IMR-90 (cell line): ENCODE results near the gene ADAM12. TPM values are rescaled to one million over a fixed set of nuclear protein-coding genes. Genes with fewer than 3 reads are reported as not detected.

Experiments used
- ATAC-seq: fragments of 200-7000 bp; cut with Tn5 transposase; 2 replicates; pipeline ENCODE4 v1.9.1; 2020; ENCODE audit warnings: low read depth, mild to moderate bottlenecking, moderate library complexity
- BruUV-seq: library from RNA; stranded (reverse); fragments of 400-500 nt; replicated peaks from 2 replicates; lab custom pipeline; 2021; lab: Mats Ljungman, UMichigan
- CTCF ChIA-PET: fragments of 300-600 bp; formaldehyde crosslinking; extraction: SDS; loops from one replicate; lab custom pipeline; 2021; ENCODE audit warnings: antibody characterized with exemption; lab: Yijun Ruan, JAX
- POLR2A ChIA-PET: fragments of 300-600 bp; sonication (Branson Sonifier 250); formaldehyde crosslinking; loops from one replicate; lab custom pipeline; 2022; ENCODE audit warnings: antibody characterized with exemption; ENCODE audit not compliant: unreplicated experiment; lab: Charles Lee
- DNase-seq: peaks from one replicate; pipeline ENCODE4 v3.0.0; 2013
- H2AFZ ChIP-seq: replicated peaks from 2 replicates; pipeline ENCODE3; 2013; ENCODE audit warnings: low read length, mild to moderate bottlenecking; ENCODE audit not compliant: poor library complexity
- H2AK5ac ChIP-seq: 2 replicates; pipeline ENCODE4 v1.6.1; 2013; ENCODE audit warnings: low read depth, low read length, inconsistent platforms
- H2AK9ac ChIP-seq: replicated peaks from 2 replicates; pipeline ENCODE3; 2013; ENCODE audit warnings: mild to moderate bottlenecking, low read depth, low read length, moderate library complexity; ENCODE audit not compliant: poor library complexity
- H2BK120ac ChIP-seq: 2 replicates; pipeline ENCODE4 v1.6.1; 2013; ENCODE audit warnings: low read depth, low read length, inconsistent platforms
- H2BK15ac ChIP-seq: 3 replicates; pipeline ENCODE4 v1.6.1; 2013; ENCODE audit warnings: low read depth, low read length, inconsistent platforms
- H2BK20ac ChIP-seq: 2 replicates; pipeline ENCODE4 v1.6.1; 2013; ENCODE audit warnings: low read depth, mild to moderate bottlenecking, inconsistent platforms, low read length, moderate library complexity
- H2BK5ac ChIP-seq: 2 replicates; pipeline ENCODE4 v1.6.1; 2013; ENCODE audit warnings: mild to moderate bottlenecking, low read depth, low read length, inconsistent platforms; ENCODE audit not compliant: poor library complexity, severe bottlenecking
- H3K14ac ChIP-seq: replicated peaks from 2 replicates; pipeline ENCODE4 v1.6.1; 2013; ENCODE audit warnings: low read depth, low read length, inconsistent platforms
- H3K18ac ChIP-seq: 2 replicates; pipeline ENCODE4 v1.6.1; 2013; ENCODE audit warnings: low read depth, low read length, control low read depth
- H3K23ac ChIP-seq: 2 replicates; pipeline ENCODE4 v1.6.1; 2013; ENCODE audit warnings: low read depth, low read length, inconsistent platforms
- H3K27ac ChIP-seq: 2 replicates; pipeline ENCODE4 v1.5.1; 2013; ENCODE audit warnings: mild to moderate bottlenecking, control low read depth, low read length; ENCODE audit not compliant: insufficient read depth
- H3K27me3 ChIP-seq: 2 replicates; pipeline ENCODE4 v1.6.1; 2013; ENCODE audit warnings: low read length; ENCODE audit not compliant: control insufficient read depth, insufficient read depth
- H3K36me3 ChIP-seq: 2 replicates; pipeline ENCODE4 v1.6.1; 2013; ENCODE audit warnings: low read length, mixed read lengths; ENCODE audit not compliant: control insufficient read depth, insufficient read depth
- H3K4ac ChIP-seq: 2 replicates; pipeline ENCODE4 v1.6.1; 2013; ENCODE audit warnings: low read depth, low read length, inconsistent platforms
- H3K4me1 ChIP-seq: 2 replicates; pipeline ENCODE4 v1.6.1; 2013; ENCODE audit warnings: low read length, mixed read lengths; ENCODE audit not compliant: control insufficient read depth, insufficient read depth
- H3K4me2 ChIP-seq: 2 replicates; pipeline ENCODE4 v1.6.1; 2013; ENCODE audit warnings: low read depth, mild to moderate bottlenecking, control low read depth, low read length, moderate library complexity
- H3K4me3 ChIP-seq: 2 replicates; pipeline ENCODE4 v1.5.1; 2013; ENCODE audit warnings: low read depth, mild to moderate bottlenecking, control low read depth, low read length, moderate library complexity; ENCODE audit not compliant: insufficient read depth
- H3K56ac ChIP-seq: 2 replicates; pipeline ENCODE4 v1.6.1; 2013; ENCODE audit warnings: low read length, inconsistent platforms; ENCODE audit not compliant: insufficient read depth; ENCODE audit errors: extremely low read depth
- H3K79me1 ChIP-seq, 2 experiments: 2 replicates each; pipeline ENCODE4 v1.6.1; 2013; ENCODE audit warnings: low read length in 2 of 2, inconsistent platforms in 1 of 2, low read depth in 1 of 2
- H3K9ac ChIP-seq: 2 replicates; pipeline ENCODE4 v1.6.1; 2013; ENCODE audit warnings: low read depth, low read length, control low read depth
- H3K9me1 ChIP-seq: 2 replicates; pipeline ENCODE4 v1.6.1; 2013; ENCODE audit warnings: low read length, inconsistent platforms; ENCODE audit not compliant: insufficient read depth
- H3K9me3 ChIP-seq: 2 replicates; pipeline ENCODE4 v1.6.1; 2013; ENCODE audit warnings: low read length; ENCODE audit not compliant: control insufficient read depth, insufficient read depth
- H4K20me1 ChIP-seq: 2 replicates; pipeline ENCODE4 v1.6.1; 2013; ENCODE audit warnings: low read length, inconsistent platforms; ENCODE audit not compliant: insufficient read depth
- H4K5ac ChIP-seq: 2 replicates; pipeline ENCODE4 v1.6.1; 2013; ENCODE audit warnings: mild to moderate bottlenecking, low read depth, low read length, control low read depth
- H4K8ac ChIP-seq, 2 experiments: 2 replicates each; pipeline ENCODE4 v1.6.1; 2013; ENCODE audit warnings: low read depth in 2 of 2, low read length in 2 of 2, control low read depth in 1 of 2, inconsistent platforms in 1 of 2
- H4K91ac ChIP-seq: 2 replicates; pipeline ENCODE4 v1.6.1; 2013; ENCODE audit warnings: low read depth, low read length, inconsistent platforms; ENCODE audit not compliant: insufficient read depth
- BHLHE40 ChIP-seq: fragments of 150-350 bp; IDR thresholded peaks from 2 replicates; pipeline ENCODE4 v1.6.1; 2016; ENCODE audit warnings: mild to moderate bottlenecking, low read depth, low read length
- CEBPB ChIP-seq: IDR thresholded peaks from 2 replicates; pipeline ENCODE4 v1.6.1; 2012; ENCODE audit warnings: low read depth, low read length, improper control_type of control experiment
- CHD1 ChIP-seq: IDR thresholded peaks from 2 replicates; pipeline ENCODE4 v1.6.1; 2012; ENCODE audit warnings: low read depth, low read length, improper control_type of control experiment
- ELK1 ChIP-seq: fragments of 150-350 bp; IDR thresholded peaks from 2 replicates; pipeline ENCODE4 v1.6.1; 2016; ENCODE audit warnings: low read depth, mild to moderate bottlenecking, low read length, moderate library complexity, borderline replicate concordance
- FOS ChIP-seq: fragments of 150-350 bp; IDR thresholded peaks from 2 replicates; pipeline ENCODE4 v1.6.1; 2016; ENCODE audit warnings: low read depth, low read length
- MAZ ChIP-seq: IDR thresholded peaks from 2 replicates; pipeline ENCODE4 v1.6.1; 2012; ENCODE audit warnings: low read depth, mild to moderate bottlenecking, low read length, improper control_type of control experiment, moderate library complexity, borderline replicate concordance
- NFE2L2 ChIP-seq: fragments of 150-350 bp; IDR thresholded peaks from 2 replicates; pipeline ENCODE4 v1.6.1; 2016; ENCODE audit warnings: low read depth, mild to moderate bottlenecking, low read length
- USF2 ChIP-seq: fragments of 150-350 bp; IDR thresholded peaks from 2 replicates; pipeline ENCODE4 v1.6.1; 2017; ENCODE audit warnings: mild to moderate bottlenecking, antibody characterized with exemption, low read length, low read depth
- WGBS, 2 experiments: methylation state at CpG; one replicate each; pipeline versions ENCODE4 v1.1.5 to v1.1.7; 2013; ENCODE audit warnings: missing lambda C conversion rate in 2 of 2; ENCODE audit not compliant: insufficient read length in 1 of 2; ENCODE audit errors: extremely low coverage in 2 of 2; 5-methylcytosine and 5-hydroxymethylcytosine counted together
- dilution Hi-C: fragments of 300-500 bp; cut with HindIII; formaldehyde crosslinking; loops from one replicate; pipeline ENCODE4 v1.14.3; 2018; ENCODE audit warnings: low sequenced_read_pairs; ENCODE audit not compliant: unreplicated experiment
- in situ Hi-C: fragments of 300-500 bp; cut with MboI; formaldehyde crosslinking; loops from 3 replicates; pipeline ENCODE4 v1.14.3; 2019; ENCODE audit warnings: low sequenced_read_pairs, inconsistent platforms, mixed read lengths
- intact Hi-C: fragments of 100-400 bp; cut with micrococcal nuclease; formaldehyde crosslinking; loops from 2 replicates; pipeline ENCODE4 v1.10.0; 2022
- polyA plus RNA-seq, 3 experiments: library from polyadenylated mRNA; depleted of rRNA; stranded (reverse); fragments of >200 nt; gene quantifications; 2 replicates each; pipeline ENCODE4 v1.2.3, GENCODE V29; 2012; ENCODE audit warnings: low replicate concordance in 1 of 3
- total RNA-seq: library from RNA; depleted of rRNA; stranded (reverse); fragments of >200 nt; gene quantifications from 2 replicates; pipeline ENCODE4 v1.2.3, GENCODE V29; 2012

The ADAM12 gene
- total and polyA plus RNA-seq, 2 of the 4 experiments (the other 2 are of a cell fraction): 9.6 to 10.2 TPM

- dilution Hi-C loops (no loop called here), intact Hi-C loops (no loop called here), in situ Hi-C loops (no loop called here)
- H2BK5ac ChIP-seq: no peak overlapping the region
- no peaks in the 10 kb centered on the region for H4K20me1 ChIP-seq
- no peak overlapping the region for H3K18ac ChIP-seq
- no peak overlapping the region for H3K9ac ChIP-seq
- no peaks in the 10 kb centered on the region for H3K79me1 ChIP-seq
- H3K4ac ChIP-seq: no peak overlapping the region
- peaks cover 5% of the 10 kb centered on the region; the same call in 1 of the 2 replicates for H3K9me1 ChIP-seq
- H3K27me3 ChIP-seq: no peaks in the 10 kb centered on the region
- no peak for ATAC-seq
- no TSS peak for BruUV-seq
- no peak overlapping the region for H3K27ac ChIP-seq
- no peak overlapping the region for H4K91ac ChIP-seq
- DNase-seq: no peak
- H3K14ac ChIP-seq: no peak overlapping the region
- no peak overlapping the region for H3K4me2 ChIP-seq
- no peak overlapping the region for H4K8ac ChIP-seq
- no peaks in the 10 kb centered on the region for H3K36me3 ChIP-seq
- no peak overlapping the region for H4K5ac ChIP-seq
- no peak overlapping the region for H2AK9ac ChIP-seq
- H3K4me1 ChIP-seq: peaks cover 2% of the 10 kb centered on the region; the same call in 1 of the 2 replicates
- H2BK20ac ChIP-seq: no peak overlapping the region
- H2BK120ac ChIP-seq: no peak overlapping the region
- no peak overlapping the region for H2AFZ ChIP-seq
- no peak overlapping the region for H3K4me3 ChIP-seq
- ChIA-PET CTCF (no interaction called here), POLR2A (no interaction called here)
- no peak overlapping the region for H3K56ac ChIP-seq
- no peak overlapping the region for H3K23ac ChIP-seq
- WGBS, 2 experiments: 56% methylated on average over 3 of the region's 7 CpGs; no CpG with 5 or more reads in 1 of the 2 experiments
- H2BK15ac ChIP-seq: no peak overlapping the region
- no peak overlapping the region for H2AK5ac ChIP-seq
- no peaks in the 10 kb centered on the region for H3K9me3 ChIP-seq
- TF ChIP-seq CHD1 (no peak), ELK1 (no peak), USF2 (no peak), MAZ (no peak), CEBPB (no peak), FOS (no peak), NFE2L2 (no peak), BHLHE40 (no peak)
These were observed 260.7 kb downstream of the ADAM12 start for GRCh38 chr10:126127481-126128029.
